Gastroesophageal sphincter (tissue), 3 donors: Measurements from ENCODE around the gene ARPC5L.

ENCODE experiments used
- CTCF ChIP-seq, 4 experiments: fragments of 200-600 bp in 2 of 4; fragments of 450-650 bp in 2 of 4; sonication (generic) in 1 of 4; IDR thresholded peaks; one replicate each; pipeline ENCODE4 v1.5.1; 2017 to 2019; ENCODE audit warnings: antibody characterized with exemption in 4 of 4, mild to moderate bottlenecking in 2 of 4, moderate library complexity in 2 of 4
- POLR2A ChIP-seq, 2 donors: fragments of 450-650 bp; IDR thresholded peaks; one replicate each; pipeline ENCODE4 v1.6.1; 2017; ENCODE audit warnings: antibody characterized with exemption in 2 of 2, mild to moderate bottlenecking in 2 of 2, moderate library complexity in 1 of 2
- POLR2AphosphoS5 ChIP-seq: sonication (generic); formaldehyde crosslinking; IDR thresholded peaks from one replicate; pipeline ENCODE4 v1.6.1; 2017; ENCODE audit warnings: antibody characterized with exemption

GRCh38 chr9:124890179-124890578 lies 28.2 kb downstream of the ARPC5L start:
- TF ChIP-seq CTCF (IDR thresholded peaks at IDR 0.05) (no peak), POLR2A (IDR thresholded peaks at IDR 0.05) (no peak), POLR2AphosphoS5 (no peak)
